Stimulated activated naive CD8-positive, alpha-beta T cell treated with anti-CD3 and anti-CD28 coated beads, Interleukin-15, Interleukin-2, amounts not matched to agents 100 ng/mL and 50 ng/mL, for 24 hours (primary cell): ENCODE data around the gene DYNLT3.

Experiments used
- H3K27ac Mint-ChIP-seq: one replicate; pipeline ENCODE4 v1.8.0; 2021; ENCODE audit warnings: mild to moderate bottlenecking, mixed read lengths
- H3K27me3 Mint-ChIP-seq: one replicate; pipeline ENCODE4 v1.8.0; 2021; ENCODE audit warnings: mixed read lengths
- H3K36me3 Mint-ChIP-seq: one replicate; pipeline ENCODE4 v1.8.0; 2021; ENCODE audit warnings: low read depth, mixed read lengths
- H3K4me1 Mint-ChIP-seq: one replicate; pipeline ENCODE4 v1.8.0; 2021; ENCODE audit warnings: low read depth, mixed read lengths
- H3K4me3 Mint-ChIP-seq: one replicate; pipeline ENCODE4 v1.8.0; 2021; ENCODE audit warnings: mild to moderate bottlenecking, mixed read lengths
- H3K9me3 Mint-ChIP-seq: one replicate; pipeline ENCODE4 v1.8.0; 2021; ENCODE audit warnings: mixed read lengths

DYNLT3 gene

GRCh38 chrX:37846934-37847732 lies at the start of gene DYNLT3:
Gene DYNLT3, minus strand, starts transcription at chrX:37847571. Its CDS starts 61 bp downstream, at chrX:37847510.
- H3K4me1 Mint-ChIP-seq = peaks cover 30% of the 10 kb centered on the region
- H3K4me3 Mint-ChIP-seq = peak within 1 kb of the TSS; percentile 80
- peak within 1 kb of the TSS; percentile 93 for H3K27ac Mint-ChIP-seq
- H3K27me3 Mint-ChIP-seq = no peaks in the 10 kb centered on the region
- H3K36me3 Mint-ChIP-seq = peaks cover 6% of the 10 kb centered on the region
- no peaks in the 10 kb centered on the region for H3K9me3 Mint-ChIP-seq

- Mint-ChIP-seq H3K36me3 (no peaks in the 10 kb centered on the region), H3K9me3 (no peaks in the 10 kb centered on the region), H3K27ac (no peak overlapping the region), H3K4me1 (no peaks in the 10 kb centered on the region), H3K4me3 (no peak overlapping the region), H3K27me3 (peaks cover 8% of the 10 kb centered on the region)
Measured at GRCh38 chrX:37896511-37896890, 49.1 kb upstream of the DYNLT3 start.

- Mint-ChIP-seq H3K27me3 (peaks cover 8% of the 10 kb centered on the region), H3K27ac (no peak overlapping the region)
Measured at GRCh38 chrX:37895795-37896510, 48.6 kb upstream of the DYNLT3 start.

GRCh38 chrX:37894725-37895124 lies 47.4 kb upstream of the DYNLT3 start:
- H3K4me1 Mint-ChIP-seq = no peaks in the 10 kb centered on the region
- H3K27me3 Mint-ChIP-seq = peaks cover 8% of the 10 kb centered on the region
- no peak overlapping the region for H3K27ac Mint-ChIP-seq
- H3K9me3 Mint-ChIP-seq = no peaks in the 10 kb centered on the region
- H3K36me3 Mint-ChIP-seq = no peaks in the 10 kb centered on the region
- H3K4me3 Mint-ChIP-seq = no peak overlapping the region

More at GRCh38 chrX:37895795-37896510, 48.6 kb upstream of the DYNLT3 start:
- H3K4me3 Mint-ChIP-seq = no peak overlapping the region
- H3K36me3 Mint-ChIP-seq = no peaks in the 10 kb centered on the region
- H3K4me1 Mint-ChIP-seq = no peaks in the 10 kb centered on the region
- H3K9me3 Mint-ChIP-seq = no peaks in the 10 kb centered on the region

- no peak overlapping the region for H3K4me3 Mint-ChIP-seq
- H3K27ac Mint-ChIP-seq = no peak overlapping the region
Measured at GRCh38 chrX:37888010-37888409, 40.6 kb upstream of the DYNLT3 start.

GRCh38 chrX:37887347-37887746 lies 40.0 kb upstream of the DYNLT3 start:
- no peak overlapping the region for H3K4me3 Mint-ChIP-seq
- no peaks in the 10 kb centered on the region for H3K4me1 Mint-ChIP-seq
- H3K27me3 Mint-ChIP-seq = peaks cover 1% of the 10 kb centered on the region
- no peaks in the 10 kb centered on the region for H3K36me3 Mint-ChIP-seq
- no peak overlapping the region for H3K27ac Mint-ChIP-seq
- H3K9me3 Mint-ChIP-seq = no peaks in the 10 kb centered on the region

More at GRCh38 chrX:37888010-37888409, 40.6 kb upstream of the DYNLT3 start:
- H3K9me3 Mint-ChIP-seq = no peaks in the 10 kb centered on the region
- H3K27me3 Mint-ChIP-seq = no peaks in the 10 kb centered on the region
- H3K4me1 Mint-ChIP-seq = no peaks in the 10 kb centered on the region
- H3K36me3 Mint-ChIP-seq = no peaks in the 10 kb centered on the region

GRCh38 chrX:37883196-37883595 lies 35.8 kb upstream of the DYNLT3 start:
- Mint-ChIP-seq H3K4me1 (no peaks in the 10 kb centered on the region), H3K4me3 (no peak overlapping the region), H3K27me3 (peaks cover 15% of the 10 kb centered on the region), H3K9me3 (no peaks in the 10 kb centered on the region), H3K27ac (no peak overlapping the region), H3K36me3 (no peaks in the 10 kb centered on the region)

- H3K27me3 Mint-ChIP-seq = peaks cover 15% of the 10 kb centered on the region
- H3K9me3 Mint-ChIP-seq = no peaks in the 10 kb centered on the region
- H3K4me1 Mint-ChIP-seq = no peaks in the 10 kb centered on the region
- no peak overlapping the region for H3K27ac Mint-ChIP-seq
- no peaks in the 10 kb centered on the region for H3K36me3 Mint-ChIP-seq
- H3K4me3 Mint-ChIP-seq = no peak overlapping the region
Measured at GRCh38 chrX:37879692-37880091, 32.3 kb upstream of the DYNLT3 start.

GRCh38 chrX:37876716-37877115 lies 29.3 kb upstream of the DYNLT3 start:
- Mint-ChIP-seq H3K27ac (no peak overlapping the region), H3K4me1 (peaks cover 2% of the 10 kb centered on the region), H3K4me3 (no peak overlapping the region), H3K36me3 (no peaks in the 10 kb centered on the region), H3K9me3 (no peaks in the 10 kb centered on the region), H3K27me3 (peaks cover 9% of the 10 kb centered on the region)

- Mint-ChIP-seq H3K9me3 (no peaks in the 10 kb centered on the region), H3K36me3 (no peaks in the 10 kb centered on the region), H3K27ac (no peak overlapping the region), H3K27me3 (peaks cover 7% of the 10 kb centered on the region), H3K4me1 (peaks cover 2% of the 10 kb centered on the region), H3K4me3 (no peak overlapping the region)
Measured at GRCh38 chrX:37875675-37876074, 28.3 kb upstream of the DYNLT3 start.

GRCh38 chrX:37873220-37873619 lies 25.8 kb upstream of the DYNLT3 start:
- H3K27me3 Mint-ChIP-seq = peaks cover under 1% of the 10 kb centered on the region
- peaks cover 7% of the 10 kb centered on the region for H3K9me3 Mint-ChIP-seq
- H3K27ac Mint-ChIP-seq = no peak overlapping the region
- no peaks in the 10 kb centered on the region for H3K36me3 Mint-ChIP-seq
- no peak overlapping the region for H3K4me3 Mint-ChIP-seq
- peaks cover 3% of the 10 kb centered on the region for H3K4me1 Mint-ChIP-seq

GRCh38 chrX:37872303-37872655 lies 24.9 kb upstream of the DYNLT3 start:
- peaks cover 7% of the 10 kb centered on the region for H3K9me3 Mint-ChIP-seq
- no peak overlapping the region for H3K27ac Mint-ChIP-seq
- H3K36me3 Mint-ChIP-seq = no peaks in the 10 kb centered on the region
- H3K27me3 Mint-ChIP-seq = no peaks in the 10 kb centered on the region
- peaks cover 13% of the 10 kb centered on the region for H3K4me1 Mint-ChIP-seq
- no peak overlapping the region for H3K4me3 Mint-ChIP-seq

GRCh38 chrX:37871626-37872302 lies 24.4 kb upstream of the DYNLT3 start:
- no peaks in the 10 kb centered on the region for H3K36me3 Mint-ChIP-seq
- H3K27ac Mint-ChIP-seq = no peak overlapping the region
- H3K4me1 Mint-ChIP-seq = peaks cover 13% of the 10 kb centered on the region
- no peak overlapping the region for H3K4me3 Mint-ChIP-seq
- peaks cover 7% of the 10 kb centered on the region for H3K9me3 Mint-ChIP-seq
- no peaks in the 10 kb centered on the region for H3K27me3 Mint-ChIP-seq

- Mint-ChIP-seq H3K9me3 (peaks cover 7% of the 10 kb centered on the region), H3K36me3 (no peaks in the 10 kb centered on the region), H3K4me1 (peaks cover 10% of the 10 kb centered on the region), H3K27me3 (no peaks in the 10 kb centered on the region), H3K27ac (no peak overlapping the region), H3K4me3 (no peak overlapping the region)
Measured at GRCh38 chrX:37867536-37868153, 20.3 kb upstream of the DYNLT3 start.

GRCh38 chrX:37863728-37864127 lies 16.4 kb upstream of the DYNLT3 start:
- Mint-ChIP-seq H3K4me1 (peaks cover 10% of the 10 kb centered on the region), H3K27me3 (peaks cover 12% of the 10 kb centered on the region), H3K27ac (no peak overlapping the region), H3K9me3 (no peaks in the 10 kb centered on the region), H3K4me3 (no peak overlapping the region), H3K36me3 (no peaks in the 10 kb centered on the region)
